HepG2 (cell line): ENCODE results near the gene PATZ1. TPM values are rescaled to one million over a fixed set of nuclear protein-coding genes. Genes with fewer than 3 reads are reported as not detected.

Source experiments
- ASH2L ChIP-seq: fragments of 300-600, 200-600 bp; sonication (generic); IDR thresholded peaks from 2 replicates; pipeline ENCODE4 v1.7.0; 2017; ENCODE audit warnings: low read depth, mild to moderate bottlenecking, moderate library complexity, mixed read lengths, low read length; ENCODE audit not compliant: insufficient read length
- E2F5 ChIP-seq: sonication (generic); formaldehyde crosslinking; conservative IDR thresholded peaks from 2 replicates; pipeline ENCODE4 v1.4.0; 2020; ENCODE audit warnings: missing genetic modification reagents
- EHMT2 ChIP-seq: fragments of 200-600 bp; sonication (generic); IDR thresholded peaks from 2 replicates; pipeline ENCODE4 v1.7.0; 2017; ENCODE audit warnings: antibody characterized with exemption, low read depth, low read length, borderline replicate concordance
- ELF3 ChIP-seq: IDR thresholded peaks from 2 replicates; pipeline ENCODE4 v1.6.1; 2016; ENCODE audit warnings: missing genetic modification reagents, missing compliant biosample characterization
- ERF ChIP-seq: IDR thresholded peaks from 2 replicates; pipeline ENCODE4 v1.6.1; 2018; ENCODE audit warnings: missing biosample characterization, missing genetic modification reagents
- KAT7 ChIP-seq: IDR thresholded peaks from 2 replicates; pipeline ENCODE4 v1.6.1; 2018; ENCODE audit warnings: borderline replicate concordance, missing compliant biosample characterization
- MTA1 ChIP-seq: sonication (generic); formaldehyde crosslinking; IDR thresholded peaks from 2 replicates; pipeline ENCODE4 v1.4.0; 2020; ENCODE audit warnings: missing genetic modification reagents, mild to moderate bottlenecking, borderline replicate concordance
- NRL ChIP-seq: sonication (generic); formaldehyde crosslinking; IDR thresholded peaks from 2 replicates; pipeline ENCODE4 v1.5.0; 2020; ENCODE audit warnings: missing genetic modification reagents, mild to moderate bottlenecking, moderate library complexity, borderline replicate concordance
- RERE ChIP-seq: IDR thresholded peaks from 2 replicates; pipeline ENCODE4 v1.6.1; 2016; ENCODE audit warnings: low read depth, missing genetic modification reagents, missing compliant biosample characterization
- SETDB1 ChIP-seq: sonication (generic); formaldehyde crosslinking; IDR thresholded peaks from 2 replicates; pipeline ENCODE4 v1.5.1; 2020; ENCODE audit warnings: missing genetic modification reagents, mild to moderate bottlenecking, borderline replicate concordance
- TARDBP ChIP-seq: sonication (generic); formaldehyde crosslinking; IDR thresholded peaks from 2 replicates; pipeline ENCODE4 v1.8.0; 2022; ENCODE audit warnings: mild to moderate bottlenecking, missing genetic modification reagents
- TIGD3 ChIP-seq: sonication (generic); formaldehyde crosslinking; IDR thresholded peaks from 2 replicates; pipeline ENCODE4 v1.5.1; 2020; ENCODE audit warnings: mild to moderate bottlenecking, missing genetic modification reagents, borderline replicate concordance
- ZBTB2 ChIP-seq: sonication (generic); formaldehyde crosslinking; IDR thresholded peaks from 2 replicates; pipeline ENCODE4 v1.8.0; 2022; ENCODE audit warnings: low read depth, missing genetic modification reagents
- ZGPAT ChIP-seq: IDR thresholded peaks from 2 replicates; pipeline ENCODE4 v1.6.1; 2016; ENCODE audit warnings: mild to moderate bottlenecking
- ZNF572 ChIP-seq: sonication (generic); formaldehyde crosslinking; IDR thresholded peaks from 2 replicates; pipeline ENCODE4 v1.5.1; 2020; ENCODE audit warnings: mild to moderate bottlenecking, missing genetic modification reagents
- ZNF784 ChIP-seq: sonication (generic); formaldehyde crosslinking; IDR thresholded peaks from 2 replicates; pipeline ENCODE4 v1.5.1; 2020; ENCODE audit warnings: missing genetic modification reagents, mild to moderate bottlenecking, borderline replicate concordance
- polyA plus RNA-seq, 8 experiments: library from polyadenylated mRNA; depleted of rRNA in 3 of 8; stranded (reverse) in 7 of 8; unstranded in 1 of 8; fragments of >200 nt; fragmentation: Illumina TruSeq in 4 of 8; extraction: Trizol in 4 of 8; gene quantifications; 2 replicates each; pipeline versions ENCODE4 v1.2.1 to v1.2.3, GENCODE V29; 2011 to 2016; ENCODE audit warnings: low read depth in 4 of 8, missing spikeins in 1 of 8, mixed read lengths in 1 of 8; ENCODE audit not compliant: insufficient read depth in 1 of 8
- total RNA-seq, 5 experiments: library from RNA; depleted of rRNA; stranded (reverse); fragments of >200 nt; fragmentation: Illumina TruSeq; extraction: Trizol; gene quantifications; 2 replicates each; pipeline ENCODE4 v1.2.3, GENCODE V29; 2016; ENCODE audit warnings: low read depth in 1 of 5

The PATZ1 gene
- total and polyA plus RNA-seq, 2 of the 13 experiments (the other 11 are each of a cell fraction or from before 2014, with no cell fraction given) = 24.9 to 30.5 TPM

- no peak for TF ChIP-seq E2F5 (CRISPR knock-in tag)
- no peak for TF ChIP-seq KAT7 (CRISPR knock-in tag)
- no peak for TF ChIP-seq ASH2L
- TF ChIP-seq ZNF784 (CRISPR knock-in tag) = no peak
- TF ChIP-seq TIGD3 (CRISPR knock-in tag) = no peak
- 0 out of 2 replicates have a peak, but pooled peaks have one; percentile 35 for TF ChIP-seq ELF3 (CRISPR knock-in tag)
- TF ChIP-seq ZGPAT (CRISPR knock-in tag) = peak; percentile 37; the same call in 1 of the 2 replicates
- no peak for TF ChIP-seq ZNF572 (CRISPR knock-in tag)
- no peak for TF ChIP-seq EHMT2
- no peak for TF ChIP-seq SETDB1 (CRISPR knock-in tag)
- TF ChIP-seq TARDBP (CRISPR knock-in tag) = no peak
- no peak for TF ChIP-seq ZBTB2
- TF ChIP-seq NRL (CRISPR knock-in tag) = no peak
- TF ChIP-seq ERF = peak; percentile 15; the same call in 1 of the 2 replicates
- TF ChIP-seq RERE (CRISPR knock-in tag) = no peak
- TF ChIP-seq MTA1 (CRISPR knock-in tag) = no peak
These were observed 2.6 kb downstream of the PATZ1 start (continued) for GRCh38 chr22:31343235-31344191.
